AG09309 (cell line): ENCODE measurements around the gene ZBTB37.
A peak's percentile ranks its signal among the peaks of the same experiment; 100 is the strongest.

Experiments used
- DNase-seq: peaks from one replicate; pipeline ENCODE4 v3.0.0-alpha.2; 2010; ENCODE audit warnings: low read depth
- H3K4me3 ChIP-seq: 2 replicates; pipeline ENCODE4 v1.5.1; 2011; ENCODE audit warnings: mild to moderate bottlenecking, low read depth, low read length, moderate library complexity; ENCODE audit not compliant: control insufficient read depth
- TF ChIP-seq, protein P1 (sequence below): IDR thresholded peaks from 2 replicates; pipeline ENCODE4 v1.5.1; 2011; ENCODE audit warnings: mild to moderate bottlenecking, low read depth, low read length, inconsistent platforms; ENCODE audit not compliant: insufficient read depth, control insufficient read depth; ENCODE audit errors: missing control alignments

The ZBTB37 gene, protein sequence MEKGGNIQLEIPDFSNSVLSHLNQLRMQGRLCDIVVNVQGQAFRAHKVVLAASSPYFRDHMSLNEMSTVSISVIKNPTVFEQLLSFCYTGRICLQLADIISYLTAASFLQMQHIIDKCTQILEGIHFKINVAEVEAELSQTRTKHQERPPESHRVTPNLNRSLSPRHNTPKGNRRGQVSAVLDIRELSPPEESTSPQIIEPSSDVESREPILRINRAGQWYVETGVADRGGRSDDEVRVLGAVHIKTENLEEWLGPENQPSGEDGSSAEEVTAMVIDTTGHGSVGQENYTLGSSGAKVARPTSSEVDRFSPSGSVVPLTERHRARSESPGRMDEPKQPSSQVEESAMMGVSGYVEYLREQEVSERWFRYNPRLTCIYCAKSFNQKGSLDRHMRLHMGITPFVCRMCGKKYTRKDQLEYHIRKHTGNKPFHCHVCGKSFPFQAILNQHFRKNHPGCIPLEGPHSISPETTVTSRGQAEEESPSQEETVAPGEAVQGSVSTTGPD

DNA sequence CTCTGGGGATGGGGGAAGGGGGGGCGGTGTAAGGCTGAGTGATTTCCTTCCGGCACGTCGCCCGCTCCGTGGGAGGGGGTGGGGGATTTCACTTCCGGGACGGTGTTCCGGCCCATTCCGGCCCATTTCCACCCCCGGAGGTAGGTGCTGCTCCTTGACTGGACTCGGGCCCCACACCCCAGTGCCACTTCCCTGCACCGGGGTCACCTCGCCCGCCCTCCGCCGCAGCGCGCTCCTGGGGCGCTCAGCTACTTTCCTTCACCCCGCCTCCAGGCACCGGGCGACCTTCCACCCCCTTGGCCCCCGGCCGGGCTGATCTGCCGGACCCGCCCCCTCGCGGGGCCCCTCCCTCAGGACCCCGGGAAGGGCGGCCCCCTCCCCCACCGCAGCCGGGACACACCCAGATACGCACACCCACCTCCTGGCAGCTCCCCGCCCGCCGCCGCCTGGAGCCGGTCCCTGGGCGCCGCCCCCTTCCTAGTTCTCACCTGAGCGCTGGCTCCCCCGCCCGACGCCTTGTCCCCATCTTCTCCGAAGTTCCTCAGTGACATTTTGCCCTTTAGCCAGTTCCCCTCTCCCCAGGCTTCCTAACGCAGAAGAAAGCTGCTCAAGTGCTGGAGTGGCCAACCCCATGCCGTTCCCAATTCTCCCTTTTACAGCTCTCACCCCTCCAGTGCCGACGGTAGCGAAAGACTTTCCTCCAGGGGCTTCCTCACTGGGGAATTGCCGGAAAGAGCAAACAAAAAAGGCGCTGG, at the start of gene ZBTB37:
Gene ZBTB37 (plus strand): TSS at position 115 of the 755 bp plus-strand sequence. CDS start 1,846 bp downstream, outside the sequence.
- H3K4me3 ChIP-seq, result peak within 1 kb of the TSS; percentile 75
- TF ChIP-seq, protein P1, sequence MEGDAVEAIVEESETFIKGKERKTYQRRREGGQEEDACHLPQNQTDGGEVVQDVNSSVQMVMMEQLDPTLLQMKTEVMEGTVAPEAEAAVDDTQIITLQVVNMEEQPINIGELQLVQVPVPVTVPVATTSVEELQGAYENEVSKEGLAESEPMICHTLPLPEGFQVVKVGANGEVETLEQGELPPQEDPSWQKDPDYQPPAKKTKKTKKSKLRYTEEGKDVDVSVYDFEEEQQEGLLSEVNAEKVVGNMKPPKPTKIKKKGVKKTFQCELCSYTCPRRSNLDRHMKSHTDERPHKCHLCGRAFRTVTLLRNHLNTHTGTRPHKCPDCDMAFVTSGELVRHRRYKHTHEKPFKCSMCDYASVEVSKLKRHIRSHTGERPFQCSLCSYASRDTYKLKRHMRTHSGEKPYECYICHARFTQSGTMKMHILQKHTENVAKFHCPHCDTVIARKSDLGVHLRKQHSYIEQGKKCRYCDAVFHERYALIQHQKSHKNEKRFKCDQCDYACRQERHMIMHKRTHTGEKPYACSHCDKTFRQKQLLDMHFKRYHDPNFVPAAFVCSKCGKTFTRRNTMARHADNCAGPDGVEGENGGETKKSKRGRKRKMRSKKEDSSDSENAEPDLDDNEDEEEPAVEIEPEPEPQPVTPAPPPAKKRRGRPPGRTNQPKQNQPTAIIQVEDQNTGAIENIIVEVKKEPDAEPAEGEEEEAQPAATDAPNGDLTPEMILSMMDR, result no peak
- no peak for DNase-seq

DNA sequence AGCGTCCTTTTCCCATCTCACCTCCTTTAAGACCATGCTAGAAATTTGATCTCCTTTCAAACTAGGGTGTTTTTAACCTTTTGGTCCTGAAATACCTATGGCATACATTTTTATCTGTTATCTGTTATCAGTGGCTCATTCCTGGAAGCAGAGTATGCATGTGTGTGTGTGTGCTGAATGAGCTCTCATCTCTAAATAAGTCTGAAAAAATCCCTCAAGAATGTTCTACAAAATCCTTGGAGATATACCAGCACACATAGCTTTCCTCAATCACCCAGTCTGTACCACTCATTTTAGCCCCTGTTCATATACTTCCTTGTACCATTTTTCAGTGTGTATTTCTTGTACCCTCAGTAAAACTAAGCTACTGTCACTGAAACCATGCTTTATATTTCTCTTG, 49.7 kb upstream of the ZBTB37 start:
- H3K4me3 ChIP-seq, result no peak overlapping the region
- DNase-seq, result no peak
- TF ChIP-seq, protein P1, result no peak

DNA sequence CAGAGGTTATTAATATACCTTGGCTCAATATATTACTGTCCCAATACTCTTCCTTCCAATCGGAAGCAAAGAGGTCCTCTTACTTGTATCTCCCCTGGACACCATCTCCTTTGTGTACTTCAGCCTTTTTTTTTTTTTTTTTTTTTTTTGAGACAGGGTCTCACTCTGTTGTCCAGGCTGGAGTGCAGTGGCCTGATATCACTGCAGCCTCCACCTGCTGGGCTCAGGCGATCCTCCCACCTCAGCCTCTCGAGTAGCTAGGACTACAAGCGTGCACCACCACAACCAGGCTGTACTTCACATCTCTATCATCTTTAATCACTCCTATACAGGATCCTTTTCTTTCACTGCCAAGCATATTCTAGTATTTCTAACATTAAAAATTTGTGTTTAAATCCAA, 46.5 kb upstream of the ZBTB37 start:
- TF ChIP-seq, protein P1, result no peak
- H3K4me3 ChIP-seq, result no peak overlapping the region

DNA sequence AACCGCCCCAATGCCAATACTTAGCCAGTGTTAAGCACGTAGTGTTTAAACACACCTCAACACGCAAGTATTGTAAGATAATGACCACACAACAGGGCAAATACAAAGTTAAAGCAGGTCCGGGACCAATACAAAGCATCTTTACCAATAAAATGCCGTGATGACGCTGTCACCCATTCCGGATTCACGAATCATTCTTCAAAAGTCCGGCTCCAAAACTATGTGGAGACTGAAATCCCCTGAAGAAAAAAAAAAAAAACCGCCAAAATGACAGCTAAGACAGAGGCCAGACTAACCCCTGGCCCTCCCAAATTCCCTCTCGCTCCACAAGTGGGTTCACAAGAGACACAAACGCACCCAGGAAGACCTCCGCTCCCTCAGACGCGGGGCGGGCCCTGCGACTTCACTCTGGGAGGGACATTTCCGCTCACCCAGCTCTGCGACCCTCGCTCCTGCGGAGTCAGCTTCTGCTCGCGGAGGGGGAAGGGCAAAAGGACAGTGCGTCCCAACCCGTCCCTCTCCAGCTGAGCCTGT, 44.3 kb upstream of the ZBTB37 start:
- TF ChIP-seq, protein P1, result no peak
- no peak for DNase-seq
- H3K4me3 ChIP-seq, result peak overlapping the region; percentile 90

More for the DNA sequence above, 46.5 kb upstream of the ZBTB37 start:
- DNase-seq, result no peak

DNA sequence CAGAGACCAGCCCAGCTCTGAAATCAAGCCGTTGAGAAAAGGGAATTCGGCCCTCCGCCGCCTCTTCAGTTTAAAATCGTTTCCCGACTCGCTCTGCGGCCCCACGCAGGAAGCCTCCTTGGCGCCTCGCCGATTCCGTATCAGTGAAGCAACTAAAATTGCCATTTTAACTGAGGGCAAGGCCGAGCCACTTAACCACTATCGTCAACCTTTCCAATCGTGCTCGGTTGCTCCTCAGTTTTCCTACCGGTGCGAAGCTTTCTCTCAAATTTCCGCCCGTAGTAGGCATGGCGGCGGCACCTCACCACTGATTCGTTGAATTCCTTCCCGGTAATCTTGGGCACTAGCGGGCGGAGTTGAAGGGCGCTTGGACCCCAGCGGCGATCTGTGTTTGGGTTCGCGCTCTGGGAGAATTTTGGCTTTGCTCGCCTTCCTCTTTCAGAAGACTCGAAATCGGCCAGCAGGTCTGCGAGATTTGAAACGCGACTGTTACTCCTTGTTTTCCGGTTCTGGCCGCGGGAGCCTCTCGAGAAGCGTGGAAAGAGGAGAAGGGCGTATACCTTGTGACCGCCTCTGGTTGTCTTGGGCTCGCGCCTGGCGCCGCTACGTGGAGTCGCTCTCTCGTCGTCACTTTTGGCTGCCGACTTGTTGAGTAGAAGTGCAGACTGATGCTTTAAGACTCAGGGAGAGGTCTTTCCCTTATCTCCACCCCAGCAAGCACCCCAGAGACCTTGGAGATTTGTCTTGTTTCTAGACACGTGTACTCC, 43.7 kb upstream of the ZBTB37 start, which contains the start of the genes CENPL and DARS2:
Gene CENPL (minus strand): TSS at position 569 of the 767 bp plus-strand sequence. CDS start 13,584 bp downstream, outside the sequence.
Gene DARS2 (plus strand): TSS at position 359 of the 767 bp plus-strand sequence. CDS start 557 bp downstream, outside the sequence.
- TF ChIP-seq, protein P1, result no peak
- peak within 1 kb of the TSS; percentile 90 for H3K4me3 ChIP-seq
- peak; percentile 95 for DNase-seq

DNA sequence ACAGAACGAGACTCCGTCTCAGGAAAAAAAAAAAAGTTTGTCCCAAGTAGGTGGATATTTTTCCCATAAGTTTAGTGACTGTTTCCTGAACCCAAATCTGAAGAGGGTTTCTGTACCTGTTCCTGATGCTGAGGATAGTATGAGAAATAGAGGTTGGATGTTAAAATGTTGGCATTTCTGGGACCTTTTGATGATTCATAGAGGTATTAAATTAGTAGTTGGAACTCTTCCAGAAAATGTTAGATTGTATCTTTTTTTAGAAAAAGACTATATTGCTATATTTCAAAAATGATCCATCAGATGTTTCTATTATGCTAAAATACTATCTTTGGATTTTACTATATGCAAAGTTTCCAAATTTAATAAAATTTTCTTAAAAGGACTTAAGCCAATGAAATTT, 40.6 kb upstream of the ZBTB37 start:
- no peak overlapping the region for H3K4me3 ChIP-seq
- DNase-seq, result no peak
- TF ChIP-seq, protein P1, result no peak
